CD4-positive, alpha-beta T cell (primary cell): ENCODE data around the gene ABCA5. TPM values are rescaled to one million over a fixed set of nuclear protein-coding genes. Genes with fewer than 3 reads are reported as not detected.

Experiments
- ATAC-seq: fragments of 200-7000 bp; cut with Tn5 transposase; one replicate; pipeline ENCODE4 v1.10.0; 2022; ENCODE audit warnings: mild to moderate bottlenecking; ENCODE audit not compliant: poor library complexity
- CTCF ChIA-PET: fragments of 350-600 bp; sonication (Branson Sonifier 250); formaldehyde crosslinking; loops from one replicate; lab custom pipeline; 2021; ENCODE audit warnings: antibody characterized with exemption, inconsistent platforms; lab: Charles Lee
- POLR2A ChIA-PET: fragments of 350-600 bp; sonication (Branson Sonifier 250); formaldehyde crosslinking; loops from one replicate; lab custom pipeline; 2021; ENCODE audit warnings: antibody characterized with exemption, inconsistent platforms; lab: Charles Lee
- DNase-seq, 14 experiments: peaks; one replicate each; pipeline ENCODE4 v3.0.0-alpha.2; 2013 to 2020; ENCODE audit warnings: mixed read lengths in 2 of 14
- H3K27ac ChIP-seq, 2 donors: one replicate each; pipeline versions ENCODE4 v1.5.1 to v1.7.0; 2013; ENCODE audit warnings: low read length in 2 of 2, low read depth in 1 of 2, mild to moderate bottlenecking in 1 of 2
- H3K27me3 ChIP-seq, 2 experiments: 1 replicate in 1 of 2; 2 replicates in 1 of 2; pipeline versions ENCODE4 v1.6.1 to v1.7.0; 2013; ENCODE audit warnings: low read length in 2 of 2, control low read depth in 1 of 2, mild to moderate bottlenecking in 1 of 2, moderate library complexity in 1 of 2; ENCODE audit not compliant: insufficient read depth in 2 of 2, control insufficient read depth in 1 of 2
- H3K36me3 ChIP-seq: one replicate; pipeline ENCODE4 v1.6.1; 2013; ENCODE audit warnings: low read length, control low read depth; ENCODE audit not compliant: insufficient read depth
- H3K4me1 ChIP-seq: one replicate; pipeline ENCODE4 v1.6.1; 2013; ENCODE audit warnings: low read length, control low read depth; ENCODE audit not compliant: insufficient read depth
- H3K4me3 ChIP-seq: one replicate; pipeline ENCODE4 v1.5.1; 2013; ENCODE audit warnings: mild to moderate bottlenecking, low read length, moderate library complexity
- H3K9me3 ChIP-seq, 2 experiments: 1 replicate in 1 of 2; 2 replicates in 1 of 2; pipeline versions ENCODE4 v1.6.1 to v1.7.0; 2013; ENCODE audit warnings: low read length in 2 of 2, mild to moderate bottlenecking in 2 of 2, control low read depth in 1 of 2, moderate library complexity in 1 of 2; ENCODE audit not compliant: control insufficient read depth in 1 of 2, insufficient read depth in 1 of 2
- H3K27ac Mint-ChIP-seq: one replicate; pipeline ENCODE4 v1.8.0; 2020; ENCODE audit warnings: mixed read lengths
- H3K27me3 Mint-ChIP-seq: one replicate; pipeline ENCODE4 v1.8.0; 2021; ENCODE audit warnings: mixed read lengths
- H3K36me3 Mint-ChIP-seq: one replicate; pipeline ENCODE4 v1.8.0; 2021; ENCODE audit warnings: low read depth, mixed read lengths
- H3K4me1 Mint-ChIP-seq: one replicate; pipeline ENCODE4 v1.8.0; 2021; ENCODE audit warnings: low read depth, mixed read lengths
- H3K4me3 Mint-ChIP-seq: one replicate; pipeline ENCODE4 v1.8.0; 2020; ENCODE audit warnings: mild to moderate bottlenecking, mixed read lengths
- H3K9me3 Mint-ChIP-seq: one replicate; pipeline ENCODE4 v1.8.0; 2020; ENCODE audit warnings: mixed read lengths
- intact Hi-C, 2 experiments: fragments of 100-400 bp; cut with DNase I in 1 of 2; cut with micrococcal nuclease in 1 of 2; formaldehyde crosslinking; loops; one replicate each; pipeline versions ENCODE4 v1.15.1 to v1.9.0; 2023 to 2025; cut with DNase I, micrococcal nuclease
- total RNA-seq, 174 experiments: library from RNA in 2 of 174; stranded (reverse) in 2 of 174; gene quantifications; one replicate each; pipeline ENCODE4 v1.2.3 and lab custom pipeline; 2021 to 2026
- TF ChIP-seq, protein P1 (sequence below): fragments of 200-600 bp; IDR thresholded peaks from one replicate; pipeline ENCODE4 v1.8.0; 2022; ENCODE audit warnings: antibody characterized with exemption, mild to moderate bottlenecking

The ABCA5 gene
- total RNA-seq, 2 experiments from 2014 or later: 33.4 to 34.9 TPM

DNA sequence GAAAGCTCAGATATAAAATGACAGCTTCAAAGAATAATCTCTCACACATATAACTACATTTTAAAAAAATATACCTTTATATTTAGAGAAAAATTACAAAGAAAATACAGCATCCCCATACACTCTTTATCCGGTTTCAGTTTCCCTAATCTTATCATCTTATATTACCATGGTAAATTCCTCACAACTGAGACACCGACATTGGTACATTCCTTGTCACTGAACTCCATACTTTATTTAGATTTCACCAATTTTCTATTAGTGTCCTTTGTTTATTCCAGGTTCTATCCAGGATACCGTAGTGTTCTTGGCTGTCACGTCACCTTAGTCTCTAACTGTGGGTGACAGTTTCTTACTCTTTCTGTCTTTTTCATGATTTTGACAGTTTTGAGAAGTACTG lies 76.3 kb downstream of the ABCA5 start:
- H3K4me1 ChIP-seq: no peaks in the 10 kb centered on the region
- no peak overlapping the region for H3K27ac ChIP-seq
- no peaks in the 10 kb centered on the region for H3K4me1 Mint-ChIP-seq
- peaks cover 54% of the 10 kb centered on the region for H3K36me3 Mint-ChIP-seq
- H3K27me3 ChIP-seq: no peaks in the 10 kb centered on the region
- no peak overlapping the region for H3K4me3 ChIP-seq
- H3K9me3 Mint-ChIP-seq: no peaks in the 10 kb centered on the region
- no peak overlapping the region for H3K27ac Mint-ChIP-seq
- TF ChIP-seq, protein P1, sequence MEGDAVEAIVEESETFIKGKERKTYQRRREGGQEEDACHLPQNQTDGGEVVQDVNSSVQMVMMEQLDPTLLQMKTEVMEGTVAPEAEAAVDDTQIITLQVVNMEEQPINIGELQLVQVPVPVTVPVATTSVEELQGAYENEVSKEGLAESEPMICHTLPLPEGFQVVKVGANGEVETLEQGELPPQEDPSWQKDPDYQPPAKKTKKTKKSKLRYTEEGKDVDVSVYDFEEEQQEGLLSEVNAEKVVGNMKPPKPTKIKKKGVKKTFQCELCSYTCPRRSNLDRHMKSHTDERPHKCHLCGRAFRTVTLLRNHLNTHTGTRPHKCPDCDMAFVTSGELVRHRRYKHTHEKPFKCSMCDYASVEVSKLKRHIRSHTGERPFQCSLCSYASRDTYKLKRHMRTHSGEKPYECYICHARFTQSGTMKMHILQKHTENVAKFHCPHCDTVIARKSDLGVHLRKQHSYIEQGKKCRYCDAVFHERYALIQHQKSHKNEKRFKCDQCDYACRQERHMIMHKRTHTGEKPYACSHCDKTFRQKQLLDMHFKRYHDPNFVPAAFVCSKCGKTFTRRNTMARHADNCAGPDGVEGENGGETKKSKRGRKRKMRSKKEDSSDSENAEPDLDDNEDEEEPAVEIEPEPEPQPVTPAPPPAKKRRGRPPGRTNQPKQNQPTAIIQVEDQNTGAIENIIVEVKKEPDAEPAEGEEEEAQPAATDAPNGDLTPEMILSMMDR: no peak
- H3K36me3 ChIP-seq: peaks cover 20% of the 10 kb centered on the region
- POLR2A ChIA-PET: no interaction called here
- H3K27me3 Mint-ChIP-seq: no peaks in the 10 kb centered on the region
- no peak for ATAC-seq
- CTCF ChIA-PET: no interaction called here
- H3K9me3 ChIP-seq: no peaks in the 10 kb centered on the region
- intact Hi-C loops: no loop called here
- no peak overlapping the region for H3K4me3 Mint-ChIP-seq
- DNase-seq: no peak

DNA sequence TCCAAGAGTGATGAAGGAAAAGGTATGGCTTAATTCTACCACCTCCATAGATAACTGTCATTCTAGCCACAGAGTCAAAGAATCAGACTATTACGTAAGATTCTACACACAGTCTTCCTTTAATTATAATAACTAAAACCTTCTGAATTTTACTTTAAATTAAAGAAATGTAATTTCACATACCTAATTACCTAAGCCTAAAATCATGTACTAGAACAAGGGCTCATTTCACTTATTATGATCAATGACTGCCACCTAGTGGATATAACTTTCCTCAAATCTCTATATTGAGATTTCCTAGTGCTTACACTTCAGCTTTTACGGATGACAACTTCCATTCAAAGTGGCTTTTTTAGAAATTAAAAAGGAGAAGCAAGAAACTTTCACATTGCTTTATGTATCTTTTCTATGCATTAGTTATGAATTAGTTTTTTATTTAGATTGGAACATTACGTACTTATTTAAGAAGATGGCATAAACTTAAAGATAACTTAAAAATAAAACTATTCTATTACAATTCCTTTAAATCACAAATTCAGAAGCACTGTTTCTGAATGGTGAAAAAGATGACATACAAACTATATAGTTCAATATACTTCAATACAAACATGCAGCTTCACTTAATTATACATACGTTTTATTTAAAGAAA lies 80.1 kb downstream of the ABCA5 start:
- Histone ChIP-seq H3K4me1 (no peaks in the 10 kb centered on the region), H3K36me3 (no peaks in the 10 kb centered on the region), H3K9me3 (no peaks in the 10 kb centered on the region), H3K4me3 (no peak overlapping the region), H3K27me3 (no peaks in the 10 kb centered on the region), H3K27ac (no peak overlapping the region)
- ATAC-seq (no peak), DNase-seq (peak in 3 of 14 experiments; percentile 40 to 58 (median 46))
- Mint-ChIP-seq H3K9me3 (no peaks in the 10 kb centered on the region), H3K27ac (no peak overlapping the region), H3K36me3 (peaks cover 38% of the 10 kb centered on the region), H3K4me3 (no peak overlapping the region), H3K27me3 (no peaks in the 10 kb centered on the region), H3K4me1 (no peaks in the 10 kb centered on the region)
- intact Hi-C loops: loop anchor here (1.0 to 5.0 kb wide), 5 partner anchors 50 to 1075 kb away; no protein-coding TSS in a partner anchor
- TF ChIP-seq, protein P1: peak; percentile 85
- POLR2A ChIA-PET: no interaction called here
- CTCF ChIA-PET: no interaction called here

DNA sequence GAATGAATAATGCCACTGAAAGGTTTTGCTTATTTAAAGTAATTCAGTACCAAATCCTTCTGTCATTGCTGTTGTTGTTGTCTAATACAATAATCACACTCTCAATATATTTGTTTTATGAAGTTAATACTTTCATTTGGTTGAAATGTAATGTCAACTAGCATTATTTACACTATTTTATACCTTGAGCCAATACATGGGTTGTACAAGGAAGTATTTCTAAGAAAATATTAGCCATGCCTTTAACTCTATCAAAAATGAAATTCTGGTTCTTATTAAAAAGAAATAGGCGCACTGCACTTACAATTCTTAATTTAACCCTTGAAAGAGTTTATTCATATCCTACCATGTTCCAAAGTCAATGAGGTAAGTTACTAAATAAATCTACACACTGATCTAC lies 80.7 kb downstream of the ABCA5 start:
- no peak for DNase-seq
- Mint-ChIP-seq H3K9me3 (no peaks in the 10 kb centered on the region), H3K27ac (no peak overlapping the region), H3K36me3 (peaks cover 40% of the 10 kb centered on the region), H3K27me3 (no peaks in the 10 kb centered on the region), H3K4me1 (no peaks in the 10 kb centered on the region), H3K4me3 (no peak overlapping the region)
- TF ChIP-seq, protein P1: no peak
- no peaks in the 10 kb centered on the region for H3K36me3 ChIP-seq
- POLR2A ChIA-PET: no interaction called here
- CTCF ChIA-PET: no interaction called here
- intact Hi-C loops: loop anchor here (2.0 to 5.0 kb wide), 4 partner anchors 51 to 1074 kb away; no protein-coding TSS in a partner anchor
- H3K27me3 ChIP-seq: no peaks in the 10 kb centered on the region
- no peak overlapping the region for H3K4me3 ChIP-seq
- H3K27ac ChIP-seq: no peak overlapping the region
- H3K9me3 ChIP-seq: no peaks in the 10 kb centered on the region
- ATAC-seq: no peak
- no peaks in the 10 kb centered on the region for H3K4me1 ChIP-seq
